ENCODE data around the gene ZFAND4.

The ZFAND4 gene

DNA sequence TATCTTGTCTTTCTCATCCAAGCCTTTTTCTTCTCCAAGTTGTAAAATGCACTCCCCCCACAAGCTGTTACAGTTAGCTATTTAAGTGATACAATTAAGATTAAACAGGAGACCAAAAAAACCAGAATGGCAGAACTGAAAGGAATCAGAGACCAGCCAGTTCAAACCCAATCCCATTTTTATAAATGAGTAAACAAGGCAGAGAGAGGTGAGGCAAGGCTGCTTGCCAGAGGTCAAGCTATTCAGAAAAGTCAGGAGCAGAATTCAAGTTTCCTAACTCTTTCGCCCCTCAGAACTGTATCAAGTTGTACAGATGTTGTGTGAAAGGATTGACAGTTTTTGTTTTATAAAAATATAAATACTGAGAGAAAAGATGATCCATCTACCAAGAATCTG lies 90.2 kb downstream of the ZFAND4 start:
- Histone ChIP-seq H3K79me2 (ENCODE audit: insufficient read depth, low read depth) (peaks cover 10% of the 10 kb centered on the region; the same call in 1 of the 2 replicates), H3K4me2 (no peak overlapping the region; the same call in 1 of the 2 replicates), H3K27ac (no peak overlapping the region)

DNA sequence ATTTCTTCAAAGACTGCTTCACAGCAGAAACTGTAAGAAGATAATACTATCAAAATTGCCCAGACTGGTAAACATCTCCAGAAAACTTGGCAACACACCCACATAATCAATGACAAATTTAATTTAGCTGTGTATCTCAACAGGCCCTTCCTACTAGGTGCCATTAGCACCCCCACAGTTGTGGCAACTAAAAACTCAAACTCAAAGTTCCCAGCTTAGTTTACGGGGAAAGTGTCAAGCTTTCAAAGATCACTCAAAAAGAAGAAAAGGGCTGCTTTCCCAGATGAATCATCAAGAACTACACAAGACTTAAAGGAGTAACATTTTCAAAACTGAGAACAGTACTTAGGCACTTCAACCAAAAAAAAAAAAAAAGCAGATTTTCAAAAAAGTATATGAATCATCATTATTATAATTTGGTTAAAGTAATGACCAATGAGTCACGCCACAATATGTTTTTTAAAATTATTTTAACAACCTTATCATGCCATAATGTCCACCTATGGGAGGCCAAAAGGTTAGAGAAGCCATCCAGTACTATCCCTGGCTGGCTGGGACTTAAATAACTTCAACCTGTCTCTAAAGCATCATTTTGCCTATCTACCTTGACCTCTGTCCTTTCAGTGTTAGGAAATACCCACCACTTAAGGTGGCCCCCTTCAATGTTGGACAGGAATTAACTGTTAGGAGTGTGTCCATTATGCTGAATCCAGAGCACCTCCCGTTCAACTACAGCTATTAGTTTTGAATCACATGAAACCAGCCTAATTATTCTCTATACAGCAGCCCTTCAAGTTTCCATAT lies 90.8 kb downstream of the ZFAND4 start:
- H4K20me1 ChIP-seq (ENCODE audit: insufficient read depth) = no peaks in the 10 kb centered on the region
- H2AFZ ChIP-seq (ENCODE audit: low read depth) = no peak overlapping the region
- peak overlapping the region; percentile 68; the same call in 1 of the 2 replicates for H3K27ac ChIP-seq
- peak overlapping the region; percentile 85 for H3K4me2 ChIP-seq
- peak overlapping the region; percentile 45; the same call in 1 of the 2 replicates for H3K9ac ChIP-seq
- H3K4me3 ChIP-seq (IDR thresholded peaks at IDR 0.05; ENCODE audit: insufficient read depth, low read depth, low read length) = no peak overlapping the region
- no peaks in the 10 kb centered on the region for H3K36me3 ChIP-seq (ENCODE audit: insufficient read depth)
- TF ChIP-seq, protein P1, sequence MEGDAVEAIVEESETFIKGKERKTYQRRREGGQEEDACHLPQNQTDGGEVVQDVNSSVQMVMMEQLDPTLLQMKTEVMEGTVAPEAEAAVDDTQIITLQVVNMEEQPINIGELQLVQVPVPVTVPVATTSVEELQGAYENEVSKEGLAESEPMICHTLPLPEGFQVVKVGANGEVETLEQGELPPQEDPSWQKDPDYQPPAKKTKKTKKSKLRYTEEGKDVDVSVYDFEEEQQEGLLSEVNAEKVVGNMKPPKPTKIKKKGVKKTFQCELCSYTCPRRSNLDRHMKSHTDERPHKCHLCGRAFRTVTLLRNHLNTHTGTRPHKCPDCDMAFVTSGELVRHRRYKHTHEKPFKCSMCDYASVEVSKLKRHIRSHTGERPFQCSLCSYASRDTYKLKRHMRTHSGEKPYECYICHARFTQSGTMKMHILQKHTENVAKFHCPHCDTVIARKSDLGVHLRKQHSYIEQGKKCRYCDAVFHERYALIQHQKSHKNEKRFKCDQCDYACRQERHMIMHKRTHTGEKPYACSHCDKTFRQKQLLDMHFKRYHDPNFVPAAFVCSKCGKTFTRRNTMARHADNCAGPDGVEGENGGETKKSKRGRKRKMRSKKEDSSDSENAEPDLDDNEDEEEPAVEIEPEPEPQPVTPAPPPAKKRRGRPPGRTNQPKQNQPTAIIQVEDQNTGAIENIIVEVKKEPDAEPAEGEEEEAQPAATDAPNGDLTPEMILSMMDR (conservative IDR thresholded peaks at IDR 0.05; ENCODE audit: low read depth, low read length) = no peak
- no peaks in the 10 kb centered on the region for H3K27me3 ChIP-seq (ENCODE audit: insufficient read depth, low read depth)
- peaks cover 33% of the 10 kb centered on the region for H3K4me1 ChIP-seq (ENCODE audit: low read depth, poor library complexity, severe bottlenecking)
- H3K79me2 ChIP-seq (ENCODE audit: insufficient read depth, low read depth) = peaks cover 10% of the 10 kb centered on the region; the same call in 1 of the 2 replicates

More for the DNA sequence above, 90.2 kb downstream of the ZFAND4 start:
- TF ChIP-seq, protein P1 (conservative IDR thresholded peaks at IDR 0.05; ENCODE audit: low read depth, low read length) = no peak
- H2AFZ ChIP-seq (ENCODE audit: low read depth) = no peak overlapping the region
- H3K27me3 ChIP-seq (ENCODE audit: insufficient read depth, low read depth) = no peaks in the 10 kb centered on the region
- peaks cover 33% of the 10 kb centered on the region for H3K4me1 ChIP-seq (ENCODE audit: low read depth, poor library complexity, severe bottlenecking)
- no peak overlapping the region for H3K4me3 ChIP-seq (IDR thresholded peaks at IDR 0.05; ENCODE audit: insufficient read depth, low read depth, low read length)
- H3K36me3 ChIP-seq (ENCODE audit: insufficient read depth) = no peaks in the 10 kb centered on the region
- H4K20me1 ChIP-seq (ENCODE audit: insufficient read depth) = no peaks in the 10 kb centered on the region
- no peak overlapping the region for H3K9ac ChIP-seq

DNA sequence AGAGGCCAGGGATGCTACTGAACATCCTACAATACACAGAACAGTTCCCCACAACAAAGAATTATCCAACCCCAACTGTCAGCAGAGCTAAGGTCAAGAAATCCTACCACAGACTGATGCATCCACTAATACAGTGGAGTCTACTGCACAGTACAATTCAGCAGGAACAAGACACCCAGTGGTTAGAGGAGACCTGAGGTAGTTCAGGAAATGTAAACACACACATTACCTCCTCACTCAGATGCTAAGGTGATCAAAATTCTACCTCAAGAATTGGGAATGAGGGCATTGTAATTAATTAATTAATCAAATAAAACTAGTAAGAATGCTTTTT lies 91.4 kb downstream of the ZFAND4 start:
- H3K27me3 ChIP-seq (ENCODE audit: insufficient read depth, low read depth) = no peaks in the 10 kb centered on the region
- H3K4me2 ChIP-seq = peak overlapping the region; percentile 85
- peaks cover 10% of the 10 kb centered on the region; the same call in 1 of the 2 replicates for H3K79me2 ChIP-seq (ENCODE audit: insufficient read depth, low read depth)
- no peak overlapping the region; the same call in 1 of the 2 replicates for H2AFZ ChIP-seq (ENCODE audit: low read depth)
- no peaks in the 10 kb centered on the region for H4K20me1 ChIP-seq (ENCODE audit: insufficient read depth)
- TF ChIP-seq, protein P1 (conservative IDR thresholded peaks at IDR 0.05; ENCODE audit: low read depth, low read length) = no peak
- H3K4me1 ChIP-seq (ENCODE audit: low read depth, poor library complexity, severe bottlenecking) = peaks cover 33% of the 10 kb centered on the region
- no peak overlapping the region for H3K4me3 ChIP-seq (IDR thresholded peaks at IDR 0.05; ENCODE audit: insufficient read depth, low read depth, low read length)
- peak overlapping the region; percentile 45; the same call in 1 of the 2 replicates for H3K9ac ChIP-seq
- H3K27ac ChIP-seq = peak overlapping the region; percentile 68
- H3K36me3 ChIP-seq (ENCODE audit: insufficient read depth) = no peaks in the 10 kb centered on the region

DNA sequence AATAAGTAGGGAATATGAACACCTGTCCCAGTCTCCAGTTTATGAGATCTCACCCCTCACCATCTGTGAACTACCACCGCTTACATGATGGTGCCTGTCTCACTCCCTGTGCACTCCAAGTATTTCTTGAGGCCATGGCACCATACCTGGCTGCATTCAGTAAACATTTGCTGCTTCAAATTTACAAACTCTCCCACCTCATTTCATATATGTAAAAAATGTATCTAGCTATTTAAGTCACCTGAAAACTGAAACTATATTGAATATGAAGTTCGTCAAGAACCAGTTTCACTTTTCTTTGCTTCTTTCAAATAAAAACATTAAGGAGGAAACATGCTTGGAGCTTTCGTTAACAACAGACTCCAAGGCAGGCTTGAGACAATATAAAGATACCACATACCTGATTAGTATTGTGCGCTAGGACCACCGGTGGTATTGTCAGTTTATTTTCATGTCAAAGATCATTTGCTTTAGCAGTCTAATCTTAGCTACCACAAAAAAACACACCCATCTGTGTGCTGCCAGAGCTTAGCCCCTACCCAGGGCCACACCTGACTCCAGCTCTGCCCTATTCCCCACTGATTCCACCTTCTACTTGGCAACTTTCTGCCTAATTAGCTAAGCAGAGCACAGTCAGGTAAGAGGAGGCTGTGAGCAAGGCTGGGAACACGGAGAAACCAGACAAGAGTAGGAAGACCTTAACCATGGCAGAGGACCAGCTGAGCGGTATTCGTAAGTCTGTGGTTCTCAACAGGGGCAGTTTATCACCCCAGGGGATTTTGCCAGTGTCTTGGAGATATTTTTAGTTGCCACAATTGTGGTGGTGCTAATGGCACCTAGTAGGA lies 92.0 kb downstream of the ZFAND4 start:
- Histone ChIP-seq H3K4me3 (IDR thresholded peaks at IDR 0.05; ENCODE audit: insufficient read depth, low read depth, low read length) (no peak overlapping the region), H2AFZ (ENCODE audit: low read depth) (peak overlapping the region; percentile 20; the same call in 1 of the 2 replicates), H4K20me1 (ENCODE audit: insufficient read depth) (no peaks in the 10 kb centered on the region), H3K27me3 (ENCODE audit: insufficient read depth, low read depth) (no peaks in the 10 kb centered on the region), H3K4me1 (ENCODE audit: low read depth, poor library complexity, severe bottlenecking) (peaks cover 33% of the 10 kb centered on the region), H3K4me2 (peak overlapping the region; percentile 85), H3K27ac (peak overlapping the region; percentile 68), H3K79me2 (ENCODE audit: insufficient read depth, low read depth) (peaks cover 10% of the 10 kb centered on the region; the same call in 1 of the 2 replicates), H3K9ac (peak overlapping the region; percentile 45; the same call in 1 of the 2 replicates), H3K36me3 (ENCODE audit: insufficient read depth) (no peaks in the 10 kb centered on the region)
- TF ChIP-seq, protein P1 (conservative IDR thresholded peaks at IDR 0.05; ENCODE audit: low read depth, low read length) = no peak

Data from KMS-11 (cell line).